HG03025 (cell line): ENCODE measurements around the gene ADAMTS5.

Source experiments
- ATAC-seq: cut with Tn5 transposase; IDR thresholded peaks from one replicate; pipeline ENCODE4 v1.9.1; 2021; ENCODE audit warnings: mild to moderate bottlenecking, moderate library complexity; ENCODE audit not compliant: unreplicated experiment, low FRiP score

ADAMTS5 gene

DNA sequence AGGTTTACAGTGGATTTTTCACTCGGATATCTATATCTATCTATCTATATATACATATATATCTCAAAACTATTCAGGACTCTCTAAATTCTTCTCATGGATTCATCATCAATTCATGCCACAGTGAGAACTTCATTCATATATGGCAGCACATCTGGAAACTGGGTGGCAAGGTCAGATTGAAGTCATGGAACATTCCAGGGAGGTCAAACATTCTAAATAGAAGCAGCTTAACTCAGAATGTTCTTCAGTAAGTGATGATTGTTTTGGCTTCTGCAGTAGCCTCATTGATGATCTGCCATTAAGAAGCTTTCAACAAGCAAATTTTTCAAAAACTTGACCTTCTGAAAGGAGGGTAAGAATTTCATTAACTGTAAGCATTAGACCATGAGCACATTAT is 74.7 kb downstream of the ADAMTS5 start:
- ATAC-seq = no peak

GRCh38 chr21:26888931-26889330 is 78.0 kb downstream of the ADAMTS5 start:
- ATAC-seq = no peak

- no peak for ATAC-seq
Observed at GRCh38 chr21:26888256-26888655, 78.6 kb downstream of the ADAMTS5 start.

- no peak for ATAC-seq
Observed at GRCh38 chr21:26887251-26887650, 79.6 kb downstream of the ADAMTS5 start.

GRCh38 chr21:26884436-26884835 is 82.5 kb downstream of the ADAMTS5 start:
- no peak for ATAC-seq

- ATAC-seq = no peak
Observed at GRCh38 chr21:26883768-26884167, 83.1 kb downstream of the ADAMTS5 start.

DNA sequence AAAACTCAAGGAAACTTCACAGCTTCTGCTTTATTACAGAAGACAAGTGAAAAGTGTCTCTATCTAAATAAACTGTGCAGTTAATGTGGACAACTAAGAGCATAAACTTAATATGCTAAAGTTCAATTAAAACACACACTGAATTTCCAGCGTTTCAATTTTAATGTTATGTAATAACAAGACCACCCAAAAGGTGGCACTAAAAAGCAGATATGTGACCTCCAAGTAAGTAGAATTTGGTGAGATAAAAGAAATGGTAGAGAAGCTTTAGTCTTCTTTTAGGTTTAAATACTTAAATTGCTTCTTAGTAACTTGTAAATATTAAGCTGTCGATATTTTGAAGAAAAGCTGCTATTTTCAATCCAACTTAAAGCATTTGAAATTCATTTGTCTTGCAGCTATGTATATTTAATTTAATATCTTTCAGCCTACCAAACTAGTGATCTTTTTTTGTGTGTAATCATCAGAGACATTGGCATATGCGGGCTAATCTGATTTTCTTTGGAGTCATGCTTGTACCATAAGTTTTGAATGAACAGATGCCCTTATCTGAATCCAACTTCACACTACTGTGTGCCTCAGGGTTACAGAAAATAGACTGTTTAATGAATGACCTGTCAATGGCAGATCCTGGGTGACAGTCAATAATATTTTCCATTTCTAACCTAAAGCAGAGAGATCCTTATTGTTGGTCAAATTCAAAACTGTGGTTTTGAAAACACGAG is 85.2 kb downstream of the ADAMTS5 start:
- no peak for ATAC-seq

DNA sequence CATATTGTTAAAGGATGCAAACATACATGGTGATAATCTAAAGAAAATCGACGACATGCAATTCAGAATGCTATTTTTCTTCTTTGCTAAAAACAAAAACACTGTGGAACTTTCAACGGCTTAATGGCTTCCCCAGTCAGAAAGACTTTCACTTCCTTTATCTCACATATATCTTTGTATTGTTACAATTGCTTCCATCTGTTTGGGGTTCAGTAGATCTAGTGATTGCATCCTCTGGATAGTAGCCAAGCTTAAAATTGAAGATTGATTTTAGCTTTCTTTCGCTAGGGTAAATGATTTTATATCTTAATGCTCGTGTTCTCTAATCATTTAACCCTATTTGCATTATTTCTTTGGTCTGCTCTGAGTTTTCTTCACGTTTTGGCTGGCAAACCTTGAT is 89.9 kb downstream of the ADAMTS5 start:
- no peak for ATAC-seq

DNA sequence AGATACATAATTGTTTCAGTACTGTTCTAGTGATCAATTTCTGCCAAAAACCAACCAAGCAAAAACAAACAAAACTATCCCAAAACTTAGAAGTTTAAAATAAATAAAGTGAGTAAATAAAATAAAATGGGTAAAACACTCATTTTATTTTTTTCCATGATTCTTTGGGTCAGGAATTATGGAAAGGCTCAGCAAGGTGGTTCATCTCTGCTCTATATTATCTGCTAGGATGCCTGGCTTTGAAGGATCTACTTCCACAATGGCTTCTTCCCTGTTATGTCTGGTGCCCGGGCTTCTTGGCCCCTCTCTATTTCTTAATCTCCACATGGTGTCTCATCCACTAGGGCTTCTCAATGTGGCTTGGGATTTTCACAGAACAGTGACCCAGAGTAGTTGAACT is 92.5 kb downstream of the ADAMTS5 start:
- no peak for ATAC-seq
